Neuron (in vitro differentiated cells): ENCODE results near the gene RPTOR.

Source experiments
- H2AFZ ChIP-seq: one replicate; pipeline ENCODE4 v1.6.1; 2013; ENCODE audit warnings: low read depth, mild to moderate bottlenecking, inconsistent platforms, low read length, moderate library complexity
- H3K27me3 ChIP-seq: one replicate; pipeline ENCODE4 v1.6.1; 2013; ENCODE audit warnings: low read length; ENCODE audit not compliant: insufficient read depth
- H3K36me3 ChIP-seq: one replicate; pipeline ENCODE4 v1.6.1; 2013; ENCODE audit warnings: low read length; ENCODE audit not compliant: insufficient read depth
- H3K4me1 ChIP-seq: one replicate; pipeline ENCODE4 v1.6.1; 2013; ENCODE audit warnings: low read length; ENCODE audit not compliant: insufficient read depth
- H3K4me3 ChIP-seq: 2 replicates; pipeline ENCODE4 v1.5.1; 2013; ENCODE audit warnings: mild to moderate bottlenecking, low read length, moderate library complexity
- H3K9me3 ChIP-seq: one replicate; pipeline ENCODE4 v1.6.1; 2013; ENCODE audit warnings: low read length

The RPTOR gene

DNA sequence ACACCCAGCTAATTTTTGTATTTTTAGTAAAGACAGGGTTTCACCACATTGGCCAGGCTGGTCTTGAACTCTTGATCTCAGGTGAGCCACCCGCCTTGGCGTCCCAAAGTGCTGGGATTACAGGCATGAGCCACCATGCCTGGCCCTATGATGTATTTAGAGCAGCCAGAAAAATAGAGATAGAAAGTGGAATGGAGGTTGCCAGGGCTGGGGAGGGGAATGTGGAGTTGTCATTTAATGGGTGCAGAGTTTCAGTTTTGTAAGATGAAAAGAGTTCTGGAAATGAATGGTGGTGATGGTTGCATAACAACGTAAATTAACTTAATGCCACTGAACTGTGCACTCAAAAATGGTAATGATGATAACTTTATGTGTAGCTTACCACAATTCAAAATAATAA is 36.7 kb upstream of the RPTOR start:
- Histone ChIP-seq H3K27me3 (peaks cover 12% of the 10 kb centered on the region), H3K4me1 (peaks cover 9% of the 10 kb centered on the region)

DNA sequence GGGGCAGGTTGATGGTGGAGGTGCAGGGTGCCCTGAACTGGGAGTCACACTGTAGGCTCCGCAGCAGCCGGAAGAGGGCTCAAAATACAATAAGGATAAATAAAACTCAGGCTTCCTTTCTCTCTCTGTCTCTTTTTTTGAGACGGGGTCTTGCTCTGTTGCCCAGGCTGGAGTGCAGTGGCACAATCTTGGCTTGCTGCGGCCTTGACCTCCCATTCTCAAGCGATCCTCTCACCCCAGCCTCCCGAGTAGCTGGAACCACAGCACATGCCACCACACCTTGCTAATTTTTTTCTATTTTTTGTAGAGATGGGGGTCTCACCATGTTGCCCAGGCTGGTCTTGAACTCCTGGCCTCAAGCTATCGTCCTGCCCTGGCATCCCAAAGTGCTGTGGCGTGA is 35.3 kb upstream of the RPTOR start:
- Histone ChIP-seq H3K36me3 (no peaks in the 10 kb centered on the region), H2AFZ (no peak overlapping the region), H3K4me1 (peaks cover 9% of the 10 kb centered on the region), H3K4me3 (no peak overlapping the region), H3K9me3 (no peaks in the 10 kb centered on the region), H3K27me3 (peaks cover 17% of the 10 kb centered on the region)

More for the DNA sequence above, 36.7 kb upstream of the RPTOR start:
- Histone ChIP-seq H3K36me3 (no peaks in the 10 kb centered on the region), H3K4me3 (no peak overlapping the region), H2AFZ (no peak overlapping the region), H3K9me3 (no peaks in the 10 kb centered on the region)

DNA sequence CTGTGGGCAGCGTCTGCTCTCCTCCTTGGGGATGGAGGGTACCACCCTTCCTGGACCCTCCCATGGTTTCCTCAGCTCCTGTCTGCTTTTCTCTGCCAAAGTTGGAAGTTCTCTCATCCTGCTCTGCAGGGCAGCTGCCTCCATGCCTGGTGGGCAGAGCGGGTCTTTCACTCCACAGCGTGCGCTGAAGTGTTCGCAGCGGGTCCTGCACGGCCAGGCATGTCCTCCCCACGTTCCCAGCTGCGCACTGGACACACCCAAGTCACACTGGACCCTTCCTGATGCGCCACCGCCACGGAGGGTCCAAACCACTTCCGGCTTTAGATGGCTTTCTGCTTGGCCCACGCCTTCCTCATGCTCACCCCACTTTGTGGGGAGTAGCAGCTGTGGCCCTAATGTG is 34.5 kb upstream of the RPTOR start:
- no peaks in the 10 kb centered on the region for H3K36me3 ChIP-seq
- H2AFZ ChIP-seq: no peak overlapping the region
- H3K9me3 ChIP-seq: no peaks in the 10 kb centered on the region
- peaks cover 17% of the 10 kb centered on the region for H3K27me3 ChIP-seq
- peaks cover 2% of the 10 kb centered on the region for H3K4me1 ChIP-seq
- H3K4me3 ChIP-seq: no peak overlapping the region

DNA sequence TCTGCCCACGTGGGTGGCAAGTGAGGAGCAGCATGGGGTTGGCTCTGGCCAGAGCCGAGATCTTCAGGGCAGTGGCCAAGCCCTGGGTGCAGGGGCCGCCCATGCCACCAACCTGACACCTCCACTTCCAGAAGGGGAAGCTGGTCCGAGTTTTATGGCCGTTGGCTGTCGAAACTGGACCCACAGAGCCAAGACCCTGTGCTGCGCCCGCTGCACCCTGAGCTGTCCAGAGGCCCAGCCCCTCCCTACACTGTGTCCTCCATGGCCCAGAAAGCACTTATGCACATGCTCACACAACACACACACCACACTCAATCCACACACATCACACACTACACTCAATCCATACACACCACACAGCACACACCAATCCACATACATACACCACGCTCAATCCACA is 33.9 kb upstream of the RPTOR start:
- H3K36me3 ChIP-seq: no peaks in the 10 kb centered on the region
- H3K4me3 ChIP-seq: no peak overlapping the region
- H2AFZ ChIP-seq: no peak overlapping the region
- H3K9me3 ChIP-seq: no peaks in the 10 kb centered on the region
- H3K4me1 ChIP-seq: no peaks in the 10 kb centered on the region
- H3K27me3 ChIP-seq: peaks cover 19% of the 10 kb centered on the region

DNA sequence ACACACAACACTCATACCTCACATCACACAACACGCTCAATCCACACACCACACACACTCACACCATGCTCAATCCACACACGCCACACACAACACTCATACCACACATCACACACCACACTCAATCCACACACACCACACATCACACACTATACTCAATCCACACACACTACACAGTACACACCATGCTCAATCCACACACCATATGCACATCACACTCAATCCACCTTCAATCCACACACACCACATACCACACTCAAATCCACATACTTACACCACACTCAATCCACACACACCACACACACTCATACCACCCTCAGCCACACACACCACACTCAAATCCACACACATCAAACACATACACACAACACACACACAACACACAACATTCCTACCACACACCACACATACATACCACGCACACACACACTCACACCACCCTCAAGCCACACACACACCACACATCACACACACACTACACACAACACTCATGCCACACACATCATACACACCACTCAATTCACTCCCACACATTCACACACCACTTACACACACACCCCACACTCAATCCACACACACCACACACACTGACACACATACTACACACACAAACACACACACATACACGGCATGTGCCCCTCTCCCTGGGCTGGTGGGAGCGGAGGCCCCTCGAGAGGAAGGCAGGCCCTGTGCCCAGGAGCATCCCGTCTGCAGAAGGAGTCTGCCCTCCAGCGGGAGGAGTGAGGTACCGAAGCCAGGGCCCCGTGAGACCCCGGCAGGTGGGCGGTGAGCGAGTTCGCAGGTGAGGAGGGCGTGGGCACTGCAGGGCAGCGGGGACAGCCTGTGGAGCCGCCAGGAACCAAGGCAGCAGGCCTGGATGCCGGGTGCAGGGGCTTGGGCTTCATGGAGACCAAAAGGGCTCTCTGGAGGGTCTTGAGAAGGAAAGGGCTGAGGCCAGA is 33.1 kb upstream of the RPTOR start:
- H3K4me3 ChIP-seq: no peak overlapping the region
- H3K4me1 ChIP-seq: no peaks in the 10 kb centered on the region
- no peak overlapping the region for H2AFZ ChIP-seq
- H3K36me3 ChIP-seq: no peaks in the 10 kb centered on the region
- no peaks in the 10 kb centered on the region for H3K9me3 ChIP-seq
- H3K27me3 ChIP-seq: peaks cover 21% of the 10 kb centered on the region

DNA sequence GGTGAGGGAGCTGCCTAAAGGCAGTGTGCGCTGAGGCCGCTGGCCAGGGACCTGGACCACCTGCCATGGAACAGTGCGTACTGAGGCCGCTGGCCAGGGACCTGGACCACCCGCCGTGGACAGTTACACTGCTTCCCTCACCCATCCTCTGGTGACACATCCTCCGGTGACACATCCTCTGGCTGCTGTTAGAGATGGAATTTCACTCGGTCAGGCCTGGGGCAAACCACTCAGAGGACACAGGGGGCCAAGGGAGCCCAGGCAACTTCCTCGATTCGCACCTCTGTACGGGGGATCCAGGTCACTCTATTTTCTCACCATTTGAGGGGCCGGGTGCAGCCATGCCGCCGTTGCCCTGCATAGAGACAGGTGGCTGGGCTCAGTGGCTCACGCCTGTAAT is 32.4 kb upstream of the RPTOR start:
- Histone ChIP-seq H3K27me3 (peaks cover 26% of the 10 kb centered on the region), H2AFZ (no peak overlapping the region), H3K9me3 (no peaks in the 10 kb centered on the region), H3K36me3 (no peaks in the 10 kb centered on the region), H3K4me1 (no peaks in the 10 kb centered on the region), H3K4me3 (no peak overlapping the region)

DNA sequence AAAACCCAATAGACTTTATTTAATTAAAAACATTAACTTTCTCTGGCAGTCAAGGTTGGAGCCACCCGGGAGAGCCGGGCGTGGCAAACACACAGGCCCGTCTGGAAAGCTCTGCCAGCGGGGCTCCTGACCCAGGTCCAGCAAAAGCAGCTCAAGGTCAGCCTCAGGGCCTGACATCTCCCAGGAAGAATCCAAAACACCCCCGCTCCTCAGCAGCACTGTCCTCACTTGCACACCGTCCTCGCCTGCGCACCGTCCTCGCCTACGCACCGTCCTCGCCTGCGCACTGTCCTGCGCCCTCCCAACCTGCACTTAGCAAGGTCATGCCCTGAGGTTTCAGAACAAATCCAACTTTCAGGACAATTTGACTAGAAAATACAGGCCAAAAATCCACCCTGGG is 31.4 kb upstream of the RPTOR start:
- Histone ChIP-seq H3K4me3 (no peak overlapping the region), H3K4me1 (no peaks in the 10 kb centered on the region), H3K9me3 (no peaks in the 10 kb centered on the region), H3K27me3 (peaks cover 26% of the 10 kb centered on the region), H3K36me3 (no peaks in the 10 kb centered on the region), H2AFZ (no peak overlapping the region)

DNA sequence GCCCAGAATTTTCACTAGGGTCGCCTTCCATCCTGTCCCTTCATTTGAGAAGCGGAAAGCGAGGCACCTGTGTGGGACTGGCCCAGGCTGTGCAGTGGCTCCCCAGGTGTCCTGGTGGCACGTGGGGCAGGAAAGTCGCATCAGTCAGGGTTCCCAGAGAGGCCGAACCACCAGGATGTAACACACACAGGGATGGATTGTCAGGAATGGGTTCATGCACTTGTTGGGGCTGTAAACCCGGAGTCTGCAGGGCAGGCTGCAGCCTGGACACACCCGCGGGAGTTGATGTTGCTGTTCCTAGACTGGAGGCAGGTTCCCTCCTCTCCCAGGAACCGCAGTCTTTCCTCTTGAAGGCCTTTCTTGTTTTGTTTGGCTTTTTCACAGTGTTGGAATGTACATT is 30.7 kb upstream of the RPTOR start:
- Histone ChIP-seq H3K36me3 (no peaks in the 10 kb centered on the region), H3K4me1 (no peaks in the 10 kb centered on the region), H3K9me3 (no peaks in the 10 kb centered on the region), H2AFZ (no peak overlapping the region), H3K4me3 (no peak overlapping the region), H3K27me3 (peaks cover 26% of the 10 kb centered on the region)

DNA sequence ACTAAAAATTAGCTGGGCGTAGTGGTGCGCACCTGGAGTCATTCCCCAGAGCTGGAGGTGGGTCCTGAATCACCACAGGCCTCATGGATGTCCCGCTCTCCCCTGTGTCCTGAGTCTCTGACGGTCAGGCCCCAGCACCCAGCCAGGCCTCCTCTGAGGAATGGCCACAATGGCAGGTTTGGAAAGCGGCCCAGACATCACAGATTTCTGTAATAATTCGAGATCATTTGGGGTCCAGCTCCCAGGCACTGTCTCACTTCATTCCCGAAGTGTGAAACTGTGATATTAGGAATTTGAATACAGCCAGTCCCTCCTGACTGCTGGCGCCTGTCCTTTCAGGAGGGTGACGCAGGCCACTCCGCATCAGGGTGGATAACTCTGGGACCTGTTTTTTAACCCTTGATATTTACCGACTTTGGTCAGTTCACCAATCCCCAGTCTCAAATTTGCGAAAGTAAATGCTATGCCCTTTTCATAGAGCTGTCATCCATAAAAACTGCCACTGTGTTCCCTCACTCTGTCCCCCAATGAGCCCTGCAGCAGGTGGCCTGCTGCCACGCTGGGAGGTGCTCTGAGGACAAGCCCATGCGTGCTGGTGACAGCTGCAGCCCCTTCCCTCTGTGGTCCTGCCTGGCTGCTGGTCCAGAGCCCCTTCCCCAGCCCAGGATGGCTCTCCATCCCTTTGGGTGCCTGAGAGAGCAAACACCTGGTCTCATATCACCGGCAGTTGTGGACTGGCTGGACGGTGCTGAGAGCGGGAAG is 28.3 kb upstream of the RPTOR start:
- no peaks in the 10 kb centered on the region for H3K4me1 ChIP-seq
- H3K4me3 ChIP-seq: no peak overlapping the region
- no peak overlapping the region for H2AFZ ChIP-seq
- no peaks in the 10 kb centered on the region for H3K9me3 ChIP-seq
- peaks cover 28% of the 10 kb centered on the region for H3K27me3 ChIP-seq
- no peaks in the 10 kb centered on the region for H3K36me3 ChIP-seq

DNA sequence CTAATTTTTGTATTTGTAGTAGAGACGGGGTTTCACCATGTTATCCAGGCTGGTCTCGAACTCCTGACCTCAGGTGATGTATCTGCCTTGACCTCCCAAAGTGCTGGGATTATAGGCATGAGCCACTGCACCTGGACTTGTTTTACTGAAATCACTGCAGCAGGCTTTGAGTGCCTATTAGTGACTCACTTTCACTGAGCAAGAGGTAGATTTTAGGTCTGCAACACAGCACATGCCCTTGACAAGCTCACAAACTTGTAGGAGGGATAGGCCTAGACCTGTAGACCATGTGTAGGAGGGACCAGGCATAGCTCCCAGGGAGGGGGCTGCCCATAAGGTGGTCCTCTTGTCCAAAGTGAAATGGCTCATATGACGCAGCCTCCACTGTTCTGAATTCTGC is 27.0 kb upstream of the RPTOR start:
- Histone ChIP-seq H3K27me3 (peaks cover 20% of the 10 kb centered on the region), H3K9me3 (no peaks in the 10 kb centered on the region), H3K36me3 (no peaks in the 10 kb centered on the region), H2AFZ (no peak overlapping the region), H3K4me1 (no peaks in the 10 kb centered on the region), H3K4me3 (no peak overlapping the region)

DNA sequence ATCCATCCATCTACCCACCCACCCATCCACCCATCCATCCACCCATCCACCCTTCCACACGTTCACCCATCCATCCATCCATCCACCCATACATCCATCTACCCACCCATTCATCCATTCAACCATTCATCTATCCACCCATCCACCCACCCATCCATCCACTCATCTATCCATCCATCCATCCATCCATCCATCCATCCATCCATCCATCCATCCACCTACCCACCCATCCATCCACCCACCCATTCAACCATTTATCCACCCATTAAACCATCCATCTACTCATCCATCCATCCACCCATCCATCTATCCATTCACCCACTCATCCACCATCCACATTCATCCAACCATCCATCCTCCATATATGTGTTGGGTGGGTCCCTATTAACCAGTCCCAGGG is 26.2 kb upstream of the RPTOR start:
- no peak overlapping the region for H2AFZ ChIP-seq
- no peaks in the 10 kb centered on the region for H3K36me3 ChIP-seq
- H3K9me3 ChIP-seq: no peaks in the 10 kb centered on the region
- no peaks in the 10 kb centered on the region for H3K4me1 ChIP-seq
- no peak overlapping the region for H3K4me3 ChIP-seq
- peaks cover 20% of the 10 kb centered on the region for H3K27me3 ChIP-seq

DNA sequence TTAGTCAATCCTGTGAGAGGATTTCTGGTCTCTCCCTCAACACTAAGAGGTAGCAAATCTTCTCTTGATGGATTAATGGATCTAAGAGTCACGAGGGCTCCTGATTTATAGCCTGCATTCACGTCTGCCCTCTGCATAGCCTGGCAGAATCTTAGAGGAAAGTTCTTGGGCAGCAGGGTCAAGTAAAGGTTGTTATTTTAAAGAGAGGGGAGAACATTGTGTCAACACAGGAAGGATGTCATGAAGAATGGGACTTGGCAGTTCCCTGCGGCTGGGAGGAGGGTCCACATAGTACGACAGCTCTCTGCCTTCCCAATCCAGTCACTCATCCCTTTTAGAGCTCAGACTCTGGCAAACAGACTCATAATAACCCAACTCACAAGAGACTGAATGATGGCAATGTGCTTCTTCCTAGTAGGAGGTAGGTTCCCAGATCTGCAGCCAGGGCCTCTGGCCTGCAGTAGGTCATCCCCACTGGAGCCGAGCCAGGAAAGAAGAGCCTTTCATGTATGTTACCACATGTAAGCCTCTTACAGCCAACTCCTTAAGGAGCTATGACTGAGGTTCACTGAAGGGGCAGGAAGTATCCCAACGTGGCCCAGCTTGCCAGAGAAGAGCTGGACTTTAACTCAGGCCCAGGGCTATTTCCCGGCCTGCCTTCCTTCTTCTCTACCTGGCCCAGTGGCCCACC is 25.4 kb upstream of the RPTOR start:
- H3K36me3 ChIP-seq: no peaks in the 10 kb centered on the region
- no peak overlapping the region for H3K4me3 ChIP-seq
- H3K4me1 ChIP-seq: no peaks in the 10 kb centered on the region
- H3K27me3 ChIP-seq: peaks cover 15% of the 10 kb centered on the region
- H3K9me3 ChIP-seq: no peaks in the 10 kb centered on the region
- no peak overlapping the region for H2AFZ ChIP-seq
